ENCODE measurements around the gene DOK4.

DOK4 gene

DNA sequence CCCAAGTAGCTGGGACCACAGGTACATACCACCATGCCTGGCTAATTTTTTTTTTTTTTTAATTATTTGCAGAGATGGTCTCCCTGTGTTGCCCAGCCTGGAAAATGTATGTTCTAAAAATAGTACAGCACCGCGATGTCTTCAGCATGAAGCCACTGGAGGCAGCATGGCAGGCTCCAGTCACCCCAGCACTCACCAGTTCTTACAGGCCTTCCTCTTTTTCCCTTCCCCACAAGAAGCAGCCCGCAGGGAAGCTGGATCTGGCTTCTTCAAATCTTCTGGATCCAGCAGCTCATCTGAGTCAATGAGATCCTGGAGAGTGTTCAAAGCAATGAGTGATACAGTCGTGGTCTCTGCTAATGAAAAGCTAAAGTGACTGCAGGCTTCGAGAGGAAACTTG lies 55.3 kb downstream of the DOK4 start:
- H3K27me3 Mint-ChIP-seq, result no peaks in the 10 kb centered on the region
- H3K27ac Mint-ChIP-seq, result peak overlapping the region in 1 of 2 donors; percentile 80
- ATAC-seq (no peak), DNase-seq (no peak)
- no peaks in the 10 kb centered on the region for H3K9me3 Mint-ChIP-seq
- no peak overlapping the region for H3K4me3 Mint-ChIP-seq
- H3K4me1 Mint-ChIP-seq, result peaks cover 33% of the 10 kb centered on the region

GRCh38 chr16:57427824-57428223 lies 58.5 kb downstream of the DOK4 start:
- no peak for ATAC-seq
- H3K27ac Mint-ChIP-seq, result no peak overlapping the region
- peaks cover 7% of the 10 kb centered on the region for H3K4me1 Mint-ChIP-seq
- H3K4me3 Mint-ChIP-seq, result no peak overlapping the region
- no peak for DNase-seq
- no peaks in the 10 kb centered on the region for H3K27me3 Mint-ChIP-seq
- H3K9me3 Mint-ChIP-seq, result no peaks in the 10 kb centered on the region

DNA sequence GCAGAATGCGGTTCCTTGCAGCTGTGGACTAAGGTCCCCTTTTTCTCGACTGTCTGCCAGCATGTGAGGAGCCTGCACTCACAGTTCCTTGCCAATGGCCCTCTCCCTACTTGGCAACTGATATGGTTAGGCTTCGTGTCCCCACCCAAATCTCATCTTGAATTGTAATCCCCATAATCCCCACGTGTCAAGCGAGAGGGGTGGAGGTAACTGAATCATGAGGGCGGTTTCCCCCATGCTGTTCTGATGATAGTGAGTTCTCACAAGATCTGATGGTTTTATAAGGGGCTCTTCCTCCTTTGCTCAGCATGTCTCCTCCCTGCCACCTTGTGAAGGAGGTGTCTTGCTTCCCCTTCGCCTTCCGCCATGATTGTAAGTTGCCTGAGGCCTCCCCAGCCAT lies 59.0 kb downstream of the DOK4 start:
- H3K27me3 Mint-ChIP-seq, result no peaks in the 10 kb centered on the region
- peak overlapping the region in 1 of 2 donors; percentile 21 for H3K27ac Mint-ChIP-seq
- H3K9me3 Mint-ChIP-seq, result no peaks in the 10 kb centered on the region
- H3K4me3 Mint-ChIP-seq, result no peak overlapping the region
- ATAC-seq, result no peak
- no peak for DNase-seq
- H3K4me1 Mint-ChIP-seq, result peaks cover 9% of the 10 kb centered on the region

- Mint-ChIP-seq H3K27ac (no peak overlapping the region), H3K27me3 (no peaks in the 10 kb centered on the region), H3K4me3 (no peak overlapping the region), H3K9me3 (no peaks in the 10 kb centered on the region), H3K4me1 (peaks cover 12% of the 10 kb centered on the region)
- DNase-seq (no peak), ATAC-seq (no peak)
Observed at GRCh38 chr16:57426356-57426755, 59.9 kb downstream of the DOK4 start.

- H3K27me3 Mint-ChIP-seq, result no peaks in the 10 kb centered on the region
- no peak overlapping the region for H3K4me3 Mint-ChIP-seq
- DNase-seq (no peak), ATAC-seq (no peak)
- no peaks in the 10 kb centered on the region for H3K9me3 Mint-ChIP-seq
- no peak overlapping the region for H3K27ac Mint-ChIP-seq
- peaks cover 15% of the 10 kb centered on the region for H3K4me1 Mint-ChIP-seq
Observed at GRCh38 chr16:57424583-57424982, 61.7 kb downstream of the DOK4 start.

DNA sequence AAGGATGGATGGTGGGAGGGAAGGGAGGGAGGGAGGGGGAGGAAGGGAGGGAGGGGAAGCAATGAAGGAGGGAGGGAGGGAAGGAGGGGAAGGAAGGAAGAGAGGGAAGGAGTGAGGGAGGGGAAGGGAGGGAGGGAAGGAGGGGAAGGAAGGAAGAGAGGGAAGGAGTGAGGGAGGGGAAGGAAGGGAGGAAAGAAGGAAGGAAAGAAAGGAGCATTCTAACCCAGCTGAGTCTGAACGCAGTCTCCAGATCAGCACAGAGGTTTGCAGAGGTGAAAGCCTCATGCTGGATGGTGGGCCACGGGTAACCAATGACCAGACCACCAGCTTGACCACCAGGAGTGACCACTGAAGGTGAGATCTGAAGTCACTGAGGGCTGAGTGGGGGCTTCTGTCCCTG lies 63.1 kb downstream of the DOK4 start:
- Mint-ChIP-seq H3K9me3 (no peaks in the 10 kb centered on the region), H3K4me1 (peaks cover 24% of the 10 kb centered on the region), H3K27ac (no peak overlapping the region), H3K4me3 (no peak overlapping the region), H3K27me3 (no peaks in the 10 kb centered on the region)
- DNase-seq (no peak), ATAC-seq (no peak)

GRCh38 chr16:57422026-57422944 lies 64.0 kb downstream of the DOK4 start:
- Mint-ChIP-seq H3K27me3 (no peaks in the 10 kb centered on the region), H3K4me3 (no peak overlapping the region), H3K4me1 (peaks cover 32% of the 10 kb centered on the region), H3K27ac (peak overlapping the region in 1 of 2 donors; percentile 86), H3K9me3 (no peaks in the 10 kb centered on the region)
- ATAC-seq (no peak), DNase-seq (no peak)

All from stimulated activated naive CD8-positive, alpha-beta T cell treated with anti-CD3 and anti-CD28 coated beads, Interleukin-15, amount 100 ng/mL, for 72 hours (primary cell).